ENCODE measurements around the gene ZNF184.

DNA sequence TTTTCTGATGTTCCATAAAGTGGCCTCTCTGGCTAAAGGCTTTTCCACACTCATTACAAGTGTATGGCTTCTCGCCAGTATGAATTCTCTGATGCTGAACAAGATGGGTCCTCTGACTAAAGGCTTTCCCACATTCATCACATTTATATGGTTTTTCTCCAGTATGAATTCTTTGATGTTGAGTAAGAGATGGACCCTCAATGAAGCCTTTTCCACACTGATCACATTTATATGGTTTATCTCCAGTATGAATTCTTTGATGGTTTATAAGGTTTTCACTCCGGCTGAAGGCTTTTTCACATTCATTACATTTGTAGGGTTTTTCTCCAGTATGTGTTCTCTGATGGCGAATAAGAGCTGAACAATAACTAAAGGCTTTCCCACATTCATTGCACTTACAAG lies 20.4 kb downstream of the ZNF184 start:
- TF ChIP-seq CTCF (IDR thresholded peaks at IDR 0.05) (no peak), POLR2A (IDR thresholded peaks at IDR 0.05) (no peak)
